Sigmoid colon (tissue), 7 donors: ENCODE data around the gene TENM3. TPM values are rescaled to one million over a fixed set of nuclear protein-coding genes. Genes with fewer than 3 reads are reported as not detected.

Source experiments
- DNase-seq: peaks from one replicate; pipeline ENCODE4 v3.0.0-alpha.2; 2019
- H3K27ac ChIP-seq, 4 donors: fragments of 200-600 bp; sonication (generic); one replicate each; pipeline ENCODE4 v1.5.1; 2016 to 2019; ENCODE audit warnings: mild to moderate bottlenecking in 1 of 4
- H3K27me3 ChIP-seq, 3 donors: fragments of 200-600 bp; sonication (generic); one replicate each; pipeline ENCODE4 v1.5.1; 2019; ENCODE audit warnings: mild to moderate bottlenecking in 1 of 3
- H3K36me3 ChIP-seq, 4 donors: fragments of 200-600 bp; sonication (generic); one replicate each; pipeline ENCODE4 v1.5.1; 2016 to 2019
- H3K4me1 ChIP-seq, 4 donors: fragments of 200-600 bp; sonication (generic); one replicate each; pipeline ENCODE4 v1.5.1; 2017 to 2019
- H3K4me3 ChIP-seq, 4 donors: fragments of 200-600 bp; sonication (generic); one replicate each; pipeline ENCODE4 v1.5.1; 2017 to 2019; ENCODE audit warnings: mild to moderate bottlenecking in 2 of 4, moderate library complexity in 1 of 4
- H3K9me3 ChIP-seq, 4 donors: fragments of 200-600 bp in 3 of 4; sonication (generic) in 3 of 4; one replicate each; pipeline versions ENCODE4 v1.5.1 to v1.6.1; 2013 to 2019
- EP300 ChIP-seq, 4 donors: sonication (generic); formaldehyde crosslinking; IDR thresholded peaks; one replicate each; pipeline ENCODE4 v1.6.1; 2017; ENCODE audit warnings: antibody characterized with exemption in 4 of 4
- POLR2A ChIP-seq, 2 donors: fragments of 450-650 bp; IDR thresholded peaks; one replicate each; pipeline ENCODE4 v1.6.1; 2016; ENCODE audit warnings: antibody characterized with exemption in 2 of 2, mild to moderate bottlenecking in 2 of 2, moderate library complexity in 2 of 2
- POLR2AphosphoS5 ChIP-seq, 4 donors: sonication (generic); formaldehyde crosslinking; IDR thresholded peaks; one replicate each; pipeline ENCODE4 v1.6.1; 2017; ENCODE audit warnings: antibody characterized with exemption in 4 of 4
- WGBS, 2 donors: extraction: QIAGEN DNeasy Blood & Tissue Kit; methylation state at CpG; one replicate each; pipeline ENCODE4 v1.1.7; 2013; 5-methylcytosine and 5-hydroxymethylcytosine counted together
- intact Hi-C: fragments of 100-400 bp; cut with DNase I; formaldehyde crosslinking; loops from one replicate; pipeline ENCODE4 v1.15.1; 2023
- polyA plus RNA-seq, 3 donors: library from polyadenylated mRNA; stranded (reverse); fragments of 200-250 nt; gene quantifications; one replicate each; pipeline ENCODE4 v1.2.3, GENCODE V29; 2013
- total RNA-seq, 4 donors: library from RNA; depleted of rRNA; stranded (reverse); fragments of >200 nt; gene quantifications; one replicate each; pipeline ENCODE4 v1.1.0, GENCODE V29; 2016
- TF ChIP-seq, protein P1 (sequence below), 4 experiments: fragments of 450-650 bp in 3 of 4; fragments of 200-600 bp in 1 of 4; IDR thresholded peaks; one replicate each; pipeline ENCODE4 v1.5.1; 2016 to 2019; ENCODE audit warnings: antibody characterized with exemption in 4 of 4, mild to moderate bottlenecking in 3 of 4, moderate library complexity in 2 of 4
- donor health status: healthy with polysubstance abuse.
- donor health status: Bipolar disorder and iron deficiency.
- donor health status: healthy.

The TENM3 gene
- total and polyA plus RNA-seq, 7 donors, result 0.60 to 82.3 (median 37.8) TPM; not detected in 1

DNA sequence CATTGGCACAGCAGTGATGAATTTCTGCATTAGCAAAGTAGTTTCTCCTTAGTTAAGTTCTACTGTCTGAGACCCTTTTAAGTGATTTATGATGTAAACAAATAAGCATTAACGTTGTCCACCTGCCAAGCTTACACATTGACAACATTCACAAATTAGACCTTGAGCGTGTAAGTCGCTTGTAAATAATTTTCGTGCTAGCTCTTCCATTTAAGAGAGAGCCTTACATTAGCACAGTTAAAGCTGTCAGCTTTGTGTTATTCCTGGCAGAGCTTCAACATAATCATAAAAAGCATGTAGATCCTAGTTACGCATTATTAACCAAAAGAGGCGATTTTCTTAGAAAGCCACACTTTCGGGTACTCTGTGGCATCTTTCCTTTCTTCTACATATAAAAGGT lies 546.3 kb downstream of the TENM3 start:
- Histone ChIP-seq H3K4me3 (no peak overlapping the region), H3K9me3 (no peaks in the 10 kb centered on the region), H3K4me1 (peaks cover 0 to 8% (median 0%) of the 10 kb centered on the region in 4 donors), H3K36me3 (peaks cover 0 to 41% (median 3%) of the 10 kb centered on the region in 4 donors), H3K27ac (no peak overlapping the region), H3K27me3 (no peaks in the 10 kb centered on the region)
- no peak for TF ChIP-seq POLR2A (IDR thresholded peaks at IDR 0.05)
- TF ChIP-seq POLR2AphosphoS5 (IDR thresholded peaks at IDR 0.05), result no peak
- no peak for TF ChIP-seq EP300 (IDR thresholded peaks at IDR 0.05)
- TF ChIP-seq, protein P1, sequence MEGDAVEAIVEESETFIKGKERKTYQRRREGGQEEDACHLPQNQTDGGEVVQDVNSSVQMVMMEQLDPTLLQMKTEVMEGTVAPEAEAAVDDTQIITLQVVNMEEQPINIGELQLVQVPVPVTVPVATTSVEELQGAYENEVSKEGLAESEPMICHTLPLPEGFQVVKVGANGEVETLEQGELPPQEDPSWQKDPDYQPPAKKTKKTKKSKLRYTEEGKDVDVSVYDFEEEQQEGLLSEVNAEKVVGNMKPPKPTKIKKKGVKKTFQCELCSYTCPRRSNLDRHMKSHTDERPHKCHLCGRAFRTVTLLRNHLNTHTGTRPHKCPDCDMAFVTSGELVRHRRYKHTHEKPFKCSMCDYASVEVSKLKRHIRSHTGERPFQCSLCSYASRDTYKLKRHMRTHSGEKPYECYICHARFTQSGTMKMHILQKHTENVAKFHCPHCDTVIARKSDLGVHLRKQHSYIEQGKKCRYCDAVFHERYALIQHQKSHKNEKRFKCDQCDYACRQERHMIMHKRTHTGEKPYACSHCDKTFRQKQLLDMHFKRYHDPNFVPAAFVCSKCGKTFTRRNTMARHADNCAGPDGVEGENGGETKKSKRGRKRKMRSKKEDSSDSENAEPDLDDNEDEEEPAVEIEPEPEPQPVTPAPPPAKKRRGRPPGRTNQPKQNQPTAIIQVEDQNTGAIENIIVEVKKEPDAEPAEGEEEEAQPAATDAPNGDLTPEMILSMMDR (IDR thresholded peaks at IDR 0.05), result no peak
- intact Hi-C loops, result no loop called here
- DNase-seq, result no peak
- 68 to 74% methylated on average over 7 of the region's 7 CpGs for WGBS, 2 donors

DNA sequence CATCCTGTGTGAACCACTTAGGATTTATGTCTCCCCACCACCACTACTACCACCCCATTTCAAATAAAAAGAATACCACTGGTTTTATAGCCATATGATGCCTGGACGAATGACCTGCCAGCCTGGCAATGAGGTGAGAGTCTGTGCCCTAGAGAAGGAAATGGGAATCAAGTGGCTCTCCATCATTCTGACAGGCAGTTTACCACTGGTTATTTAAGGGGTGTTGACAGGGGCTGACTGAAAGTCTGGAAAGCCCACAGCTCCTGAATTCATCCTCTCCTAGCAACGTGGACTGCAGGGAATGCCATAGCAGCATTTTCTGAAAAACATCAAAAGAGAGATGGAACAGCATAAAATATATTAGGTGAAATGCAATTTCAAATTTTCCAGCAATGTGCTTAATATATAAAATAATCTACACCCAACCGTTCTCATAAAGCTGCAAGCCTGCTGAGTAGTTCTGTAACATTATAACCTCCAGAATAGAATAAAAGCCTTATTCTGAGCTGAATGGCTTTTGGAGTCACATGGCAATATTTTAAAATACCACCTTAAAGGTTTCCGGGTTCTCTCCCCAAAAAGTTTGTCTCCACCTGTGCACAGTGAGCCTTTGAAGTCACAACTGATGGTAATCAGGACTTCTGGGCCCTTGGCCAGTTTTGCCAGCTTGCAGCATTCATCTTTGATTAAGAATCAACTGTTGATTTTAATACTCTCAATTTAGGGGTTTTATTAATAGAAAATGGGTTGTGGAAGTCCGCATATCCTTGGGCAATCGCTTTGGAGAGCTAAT lies 552.4 kb downstream of the TENM3 start:
- 59 to 76% methylated on average over 6 of the region's 6 CpGs for WGBS, 2 donors
- peaks cover 0 to 43% (median 3%) of the 10 kb centered on the region in 4 donors for H3K36me3 ChIP-seq

DNA sequence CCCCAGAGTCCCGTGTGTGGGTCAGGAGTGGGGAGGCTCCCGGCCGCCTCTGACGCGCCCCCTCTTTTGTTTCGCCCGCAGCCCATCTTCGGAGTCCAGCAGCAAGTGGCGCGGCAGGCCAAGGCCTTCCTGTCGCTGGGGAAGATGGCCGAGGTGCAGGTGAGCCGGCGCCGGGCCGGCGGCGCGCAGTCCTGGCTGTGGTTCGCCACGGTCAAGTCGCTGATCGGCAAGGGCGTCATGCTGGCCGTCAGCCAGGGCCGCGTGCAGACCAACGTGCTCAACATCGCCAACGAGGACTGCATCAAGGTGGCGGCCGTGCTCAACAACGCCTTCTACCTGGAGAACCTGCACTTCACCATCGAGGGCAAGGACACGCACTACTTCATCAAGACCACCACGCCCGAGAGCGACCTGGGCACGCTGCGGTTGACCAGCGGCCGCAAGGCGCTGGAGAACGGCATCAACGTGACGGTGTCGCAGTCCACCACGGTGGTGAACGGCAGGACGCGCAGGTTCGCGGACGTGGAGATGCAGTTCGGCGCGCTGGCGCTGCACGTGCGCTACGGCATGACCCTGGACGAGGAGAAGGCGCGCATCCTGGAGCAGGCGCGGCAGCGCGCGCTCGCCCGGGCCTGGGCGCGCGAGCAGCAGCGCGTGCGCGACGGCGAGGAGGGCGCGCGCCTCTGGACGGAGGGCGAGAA lies 556.5 kb downstream of the TENM3 start:
- no peak overlapping the region for H3K4me3 ChIP-seq
- intact Hi-C loops, result loop anchor here (10.0 kb wide), 1 partner anchor 655 kb away; no protein-coding TSS in a partner anchor
- TF ChIP-seq POLR2AphosphoS5 (IDR thresholded peaks at IDR 0.05), result no peak
- TF ChIP-seq, protein P1 (IDR thresholded peaks at IDR 0.05), result no peak
- TF ChIP-seq POLR2A (IDR thresholded peaks at IDR 0.05), result no peak
- TF ChIP-seq EP300 (IDR thresholded peaks at IDR 0.05), result no peak
- no peaks in the 10 kb centered on the region for H3K27me3 ChIP-seq
- peaks cover 0 to 18% (median 3%) of the 10 kb centered on the region in 4 donors for H3K36me3 ChIP-seq
- no peaks in the 10 kb centered on the region for H3K9me3 ChIP-seq
- H3K4me1 ChIP-seq, result no peaks in the 10 kb centered on the region
- no peak overlapping the region for H3K27ac ChIP-seq
- no peak for DNase-seq
- WGBS, 2 donors, result 94 to 97% methylated on average over 85 of the region's 85 CpGs

More for the DNA sequence above, 552.4 kb downstream of the TENM3 start:
- TF ChIP-seq, protein P1 (IDR thresholded peaks at IDR 0.05), result no peak
- no peak for TF ChIP-seq POLR2A (IDR thresholded peaks at IDR 0.05)
- no peak for TF ChIP-seq EP300 (IDR thresholded peaks at IDR 0.05)
- TF ChIP-seq POLR2AphosphoS5 (IDR thresholded peaks at IDR 0.05), result no peak
- intact Hi-C loops, result no loop called here
- no peak for DNase-seq
- Histone ChIP-seq H3K9me3 (no peaks in the 10 kb centered on the region), H3K27ac (no peak overlapping the region), H3K4me3 (no peak overlapping the region), H3K27me3 (no peaks in the 10 kb centered on the region), H3K4me1 (no peaks in the 10 kb centered on the region)

DNA sequence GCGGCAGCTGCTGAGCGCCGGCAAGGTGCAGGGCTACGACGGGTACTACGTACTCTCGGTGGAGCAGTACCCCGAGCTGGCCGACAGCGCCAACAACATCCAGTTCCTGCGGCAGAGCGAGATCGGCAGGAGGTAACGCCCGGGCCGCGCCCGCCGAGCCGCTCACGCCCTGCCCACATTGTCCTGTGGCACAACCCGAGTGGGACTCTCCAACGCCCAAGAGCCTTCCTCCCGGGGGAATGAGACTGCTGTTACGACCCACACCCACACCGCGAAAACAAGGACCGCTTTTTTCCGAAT lies 557.0 kb downstream of the TENM3 start:
- no peak for DNase-seq
- Histone ChIP-seq H3K4me1 (no peaks in the 10 kb centered on the region), H3K9me3 (no peaks in the 10 kb centered on the region), H3K36me3 (peaks cover 0 to 18% (median 3%) of the 10 kb centered on the region in 4 donors), H3K27ac (no peak overlapping the region), H3K4me3 (no peak overlapping the region), H3K27me3 (no peaks in the 10 kb centered on the region)
- TF ChIP-seq POLR2AphosphoS5 (IDR thresholded peaks at IDR 0.05), result no peak
- TF ChIP-seq POLR2A (IDR thresholded peaks at IDR 0.05), result no peak
- TF ChIP-seq, protein P1 (IDR thresholded peaks at IDR 0.05), result no peak
- TF ChIP-seq EP300 (IDR thresholded peaks at IDR 0.05), result no peak
- intact Hi-C loops, result loop anchor here (10.0 kb wide), 1 partner anchor 655 kb away; no protein-coding TSS in a partner anchor
- 82 to 94% methylated on average over 29 of the region's 29 CpGs for WGBS, 2 donors
